Activated T-cell treated with anti-CD3 and anti-CD28 coated beads for 24 hours (primary cell): Measurements from ENCODE around the gene RHCG.

Experiments used
- DNase-seq: peaks from one replicate; pipeline ENCODE4 v3.0.0-alpha.2; 2020; ENCODE audit warnings: low read depth

The RHCG gene

DNA sequence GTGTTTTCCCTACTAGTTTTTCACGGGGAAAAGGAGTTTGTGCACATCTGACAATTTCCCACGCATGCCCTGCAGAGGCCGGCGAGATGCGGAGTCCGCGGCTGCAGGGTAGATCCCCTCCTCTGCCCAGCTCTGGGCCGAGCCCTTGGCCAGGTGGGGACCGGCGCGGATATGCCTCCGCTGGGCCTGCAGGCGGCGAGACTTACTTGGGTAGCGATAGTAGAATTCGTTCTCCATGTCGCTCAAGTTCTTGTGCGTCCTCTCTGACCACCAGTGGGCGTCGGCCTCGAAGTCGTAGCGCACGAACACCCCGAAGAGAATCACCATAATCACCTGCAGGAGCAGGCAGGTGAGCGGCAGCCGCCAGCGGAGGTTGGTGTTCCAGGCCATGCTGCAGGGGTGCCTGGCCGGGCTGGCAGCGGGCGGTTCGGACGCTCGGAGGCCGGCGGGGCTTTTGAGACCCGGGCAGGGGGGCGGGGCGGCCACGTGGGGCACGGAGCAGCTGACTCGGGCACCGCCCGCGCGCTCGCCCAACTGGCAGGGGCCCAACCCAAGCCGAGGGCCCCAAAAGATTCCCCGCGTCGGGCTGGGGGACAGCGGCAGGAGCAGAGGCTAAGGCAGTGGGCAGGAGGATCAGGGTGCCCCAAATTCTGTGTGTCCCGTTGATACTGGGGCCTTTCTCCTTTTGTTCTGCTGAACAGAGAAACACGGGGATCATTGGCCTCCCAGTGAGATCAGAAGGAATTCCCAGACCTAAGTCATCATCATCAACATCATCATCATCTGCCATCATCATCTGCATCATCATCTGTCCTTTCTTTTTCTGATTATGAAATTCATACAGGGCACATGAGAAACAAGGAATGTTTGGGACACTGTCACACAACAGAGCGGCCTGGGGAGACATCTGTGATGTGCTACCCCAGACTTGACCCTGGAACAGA lies at the start of gene RHCG:
TSS of gene RHCG (minus strand) at position 429 of the 944 bp plus-strand sequence. CDS start at position 390, 39 bp downstream.
- no peak for DNase-seq

DNA sequence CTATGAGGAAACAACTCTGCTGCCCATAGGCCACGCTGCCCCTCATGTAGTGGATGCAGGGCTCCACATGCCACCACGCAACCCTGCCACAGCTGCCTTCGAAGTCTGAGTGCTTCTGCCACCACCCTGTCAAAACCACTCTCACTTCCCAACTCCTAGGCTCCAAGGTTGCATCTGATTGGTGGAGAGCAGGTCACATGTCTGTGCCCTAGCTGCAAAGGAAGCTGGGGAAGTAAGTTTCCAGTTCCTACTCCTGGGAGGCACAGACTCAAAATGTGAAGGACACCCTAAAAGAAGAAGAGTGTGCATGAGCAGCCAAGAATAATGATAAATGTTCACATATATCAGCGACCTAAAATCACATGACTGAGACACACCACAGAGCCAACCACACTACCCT lies 47.0 kb upstream of the RHCG start:
- no peak for DNase-seq

DNA sequence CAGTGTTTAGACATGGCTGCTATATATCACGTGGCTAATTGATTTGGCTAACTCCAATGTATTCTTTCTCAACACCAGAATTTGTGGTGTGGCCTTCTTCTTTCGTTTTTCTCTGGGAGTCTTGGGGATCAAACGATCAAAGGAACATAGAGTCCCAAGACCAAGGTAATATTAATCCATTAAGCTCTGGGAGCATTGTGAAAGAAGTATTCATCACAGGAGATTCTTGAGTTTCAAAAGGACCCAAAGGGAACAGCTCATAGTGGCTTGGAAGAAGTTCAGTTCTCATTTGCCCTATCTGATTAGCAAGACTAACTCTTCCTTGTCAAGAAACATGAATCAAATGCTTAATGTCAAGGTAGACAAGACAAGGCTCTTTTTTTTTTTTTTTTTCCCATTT lies 46.0 kb upstream of the RHCG start:
- DNase-seq: no peak

DNA sequence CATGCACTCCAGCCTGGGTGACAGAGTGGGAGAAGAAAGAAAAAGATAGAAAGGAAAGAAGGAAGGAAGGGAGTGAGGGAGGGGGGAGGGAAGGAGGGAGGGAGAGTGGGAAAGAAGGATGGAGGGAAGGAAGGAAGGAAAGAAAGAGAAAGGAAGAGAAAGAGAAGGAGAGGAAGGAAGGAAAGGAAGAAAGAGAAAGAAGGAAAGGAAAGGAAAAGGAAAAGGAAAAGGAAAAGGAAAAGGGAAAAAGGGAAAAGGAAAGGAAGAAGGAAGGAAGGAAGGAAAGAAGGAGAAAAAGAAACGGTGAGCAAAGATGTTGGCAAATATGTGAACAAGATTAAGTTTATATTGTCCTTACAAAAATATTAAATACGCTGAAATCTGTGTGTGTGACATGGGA lies 42.6 kb upstream of the RHCG start:
- no peak for DNase-seq

DNA sequence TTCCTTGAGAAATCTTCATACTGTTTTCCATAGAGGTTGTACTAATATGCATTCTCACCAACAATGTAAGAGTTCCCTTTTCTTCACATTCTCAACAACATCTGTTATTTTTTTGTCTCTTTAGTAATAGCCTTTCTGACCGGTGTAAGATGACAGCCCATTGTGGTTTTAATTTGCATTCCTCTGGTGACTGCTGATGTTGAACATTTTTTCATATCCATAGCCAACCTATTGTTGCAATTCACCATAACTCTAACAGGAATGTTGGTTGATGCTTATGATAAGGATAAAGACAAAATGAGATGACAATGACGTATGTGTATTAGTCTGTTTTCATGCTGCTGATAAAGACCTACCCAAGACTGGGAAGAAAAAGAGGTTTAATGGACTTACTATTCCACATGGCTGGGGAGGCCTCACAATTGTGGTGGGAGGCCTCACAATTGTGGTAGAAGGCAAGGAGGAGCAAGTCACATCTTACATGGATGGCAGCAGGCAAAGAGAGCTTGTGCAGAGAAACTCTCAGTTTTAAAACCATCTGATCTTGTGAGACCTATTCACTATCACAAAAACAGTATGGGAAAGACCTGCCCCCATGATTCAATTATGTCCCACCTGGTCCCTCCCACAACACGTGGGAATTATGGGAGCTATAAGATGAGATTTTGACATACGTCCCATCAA lies 37.6 kb upstream of the RHCG start:
- no peak for DNase-seq

DNA sequence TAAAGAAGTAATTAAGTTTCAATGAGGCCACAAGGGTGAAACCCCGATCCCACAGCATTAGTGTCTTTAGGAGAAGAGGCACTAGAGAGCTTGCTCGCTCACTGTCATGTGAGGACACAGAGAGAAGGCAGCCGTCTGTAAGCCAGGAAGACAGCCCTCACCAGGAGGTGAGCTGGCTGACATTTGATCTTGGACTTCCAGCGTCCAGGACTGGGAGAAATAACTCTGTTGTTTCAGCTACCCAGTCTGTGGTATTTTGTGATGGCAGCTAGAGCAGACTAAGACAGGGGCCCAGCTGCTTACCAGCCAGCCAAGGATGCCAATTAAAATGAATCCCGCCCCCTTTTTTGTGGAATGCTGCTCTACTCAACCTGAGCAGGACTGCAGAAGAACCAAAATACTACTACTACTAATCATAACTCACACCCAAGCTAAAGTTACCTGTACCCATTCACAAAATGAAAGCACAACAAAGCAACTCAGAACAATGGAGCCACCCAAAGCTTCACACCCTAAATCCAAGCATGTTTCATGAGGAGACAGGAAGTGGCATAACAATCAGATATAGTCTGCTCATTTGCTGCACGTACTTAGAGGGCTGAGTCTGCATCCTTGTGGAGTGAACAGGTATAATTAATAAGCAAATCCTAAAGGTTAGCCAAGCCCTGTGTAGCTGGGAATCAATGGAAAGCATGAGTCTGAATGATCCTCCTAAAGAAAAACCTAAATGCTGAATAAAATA lies 35.6 kb upstream of the RHCG start:
- no peak for DNase-seq

DNA sequence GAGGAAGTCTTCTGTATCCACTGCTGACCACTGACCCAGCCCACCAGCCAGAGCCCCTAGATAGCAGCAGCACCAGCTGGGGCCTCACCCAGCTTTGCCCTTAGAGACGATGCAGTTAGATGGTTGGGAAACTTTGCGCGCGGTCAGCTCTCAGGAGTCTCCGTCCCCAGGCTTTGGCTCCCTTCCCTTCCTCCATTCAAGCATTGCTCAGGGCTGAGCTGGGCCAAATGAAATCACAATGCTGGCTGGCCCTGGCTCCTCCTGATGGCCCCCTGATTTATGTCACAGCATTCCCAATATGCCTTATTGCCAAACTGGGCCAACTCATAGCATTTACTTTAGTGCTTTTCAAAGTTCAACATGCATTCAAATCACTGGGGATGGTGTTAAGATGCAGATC lies 34.6 kb upstream of the RHCG start:
- DNase-seq: no peak

DNA sequence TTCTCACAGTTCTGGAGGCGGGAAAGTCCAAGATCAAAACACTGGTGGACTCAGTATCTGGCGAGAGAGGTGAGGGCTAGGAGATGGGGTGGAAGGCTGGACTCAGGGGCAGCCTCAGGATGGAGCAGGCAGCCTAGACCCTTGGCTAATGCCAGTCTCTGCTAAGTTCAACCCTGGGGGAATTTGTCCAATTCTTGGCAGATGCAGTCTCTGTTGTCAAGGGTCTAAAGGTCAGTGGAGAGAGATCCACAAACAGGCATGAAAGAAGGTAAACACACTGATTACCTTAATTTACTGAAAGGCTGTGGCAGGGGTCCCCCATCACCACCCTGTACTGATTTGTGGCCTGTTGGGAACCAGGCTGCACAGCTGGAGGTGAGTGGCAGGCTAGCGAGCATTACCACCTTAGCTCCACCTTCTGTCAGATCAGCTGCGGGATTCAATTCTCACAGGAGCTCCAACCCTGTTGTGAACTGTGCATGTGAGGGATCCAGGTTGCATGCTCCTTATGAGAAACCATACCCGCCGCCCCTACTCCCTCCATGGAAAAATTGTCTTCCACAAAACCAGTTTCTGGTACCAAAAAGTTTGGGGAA lies 32.5 kb upstream of the RHCG start:
- DNase-seq: no peak

DNA sequence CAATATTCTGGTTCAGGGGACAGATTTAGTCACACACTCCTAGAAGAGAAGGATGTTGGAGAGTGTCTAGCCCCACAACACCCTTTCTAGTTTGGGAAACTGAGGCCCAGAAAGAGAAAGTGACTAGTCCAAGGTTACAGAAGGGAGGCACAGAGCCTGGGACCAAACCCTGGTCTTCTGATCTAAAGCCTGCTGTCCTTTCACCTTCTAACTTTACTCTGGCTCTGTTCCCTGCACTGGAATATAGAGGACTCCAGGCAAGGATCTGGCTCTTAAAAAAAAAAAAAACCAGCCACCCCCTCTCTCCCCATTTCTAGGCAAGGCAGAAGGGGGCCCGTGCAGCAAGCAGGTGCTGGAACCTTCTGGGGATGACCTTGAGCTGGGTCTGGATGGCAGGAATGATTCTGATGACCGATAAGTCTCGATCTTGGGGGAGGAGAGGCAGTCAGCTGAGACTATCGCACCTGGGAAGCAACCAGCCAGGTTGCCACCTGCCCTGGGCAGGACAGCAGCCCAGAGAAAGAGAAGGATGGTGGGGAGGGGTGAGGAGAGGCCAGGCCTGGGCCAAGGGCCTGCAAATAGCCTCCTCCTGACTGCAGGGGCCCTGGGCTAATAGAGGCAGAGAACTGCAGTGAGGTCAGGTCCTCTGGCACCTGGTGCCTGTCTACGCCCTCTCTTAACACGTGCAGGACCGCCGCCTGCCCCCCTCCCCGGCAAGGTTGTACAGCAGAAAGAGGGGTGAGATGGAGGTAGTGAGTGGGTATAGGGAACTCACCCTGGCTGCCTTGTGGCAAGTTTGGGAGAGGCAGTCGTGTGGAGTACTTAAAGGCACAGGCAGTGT lies 30.4 kb upstream of the RHCG start:
- DNase-seq: no peak

DNA sequence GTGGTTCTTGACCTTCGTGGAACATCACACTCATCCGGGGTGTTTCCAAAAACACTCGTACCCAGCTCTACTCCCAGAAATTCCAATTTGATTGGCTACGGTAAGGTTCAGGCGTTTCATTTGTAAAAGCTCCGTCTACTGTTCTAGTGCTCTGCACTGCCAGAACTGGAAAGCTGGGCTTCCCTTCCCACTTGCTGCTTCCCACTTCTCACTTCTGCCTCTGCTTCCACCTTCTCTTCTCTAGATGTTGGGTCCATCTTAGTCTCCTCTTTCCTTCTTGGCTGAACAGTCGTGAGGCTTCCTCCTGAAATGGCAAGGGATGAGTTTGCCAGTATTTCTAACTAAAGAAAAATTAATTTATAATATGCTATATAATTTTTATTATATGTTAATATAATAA lies 29.8 kb upstream of the RHCG start:
- no peak for DNase-seq

DNA sequence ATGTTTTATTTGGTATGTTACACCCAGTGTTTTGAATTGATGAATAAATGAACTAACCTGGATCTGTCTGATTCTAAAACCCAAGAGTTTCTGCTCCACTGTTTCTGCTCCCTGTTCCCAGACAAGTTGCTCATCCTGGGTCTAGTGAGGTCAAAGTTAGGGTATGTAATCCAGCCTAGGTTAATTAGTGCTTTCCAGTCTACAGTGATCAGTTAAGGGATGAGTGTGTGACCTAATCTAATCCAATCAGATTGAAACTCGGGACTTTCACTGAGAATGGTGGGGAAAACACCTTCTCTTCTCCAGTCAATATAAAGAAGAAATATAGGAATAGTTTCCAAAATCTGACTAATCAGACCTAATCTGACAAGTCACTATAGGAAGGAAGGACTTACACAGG lies 27.8 kb upstream of the RHCG start:
- DNase-seq: no peak

DNA sequence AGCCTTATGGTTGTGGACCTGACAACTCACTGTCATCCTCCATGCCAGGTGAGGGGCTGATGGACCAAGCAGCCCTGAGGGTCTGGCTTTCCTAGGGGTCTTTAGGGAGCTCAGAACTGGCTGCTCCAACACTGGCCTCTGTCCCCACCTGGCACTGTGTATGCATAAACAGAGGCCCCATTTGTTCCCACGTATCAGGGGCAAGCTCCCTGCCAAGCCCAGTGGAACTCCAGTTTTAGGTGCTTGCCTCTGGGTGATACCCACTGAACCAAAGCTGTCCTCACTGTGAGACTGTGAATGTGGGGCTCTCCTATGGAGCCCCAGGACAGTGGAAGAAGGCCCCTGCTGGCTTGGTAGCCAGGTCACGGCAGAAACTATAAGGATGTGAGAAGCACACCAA lies 26.7 kb upstream of the RHCG start:
- DNase-seq: no peak

DNA sequence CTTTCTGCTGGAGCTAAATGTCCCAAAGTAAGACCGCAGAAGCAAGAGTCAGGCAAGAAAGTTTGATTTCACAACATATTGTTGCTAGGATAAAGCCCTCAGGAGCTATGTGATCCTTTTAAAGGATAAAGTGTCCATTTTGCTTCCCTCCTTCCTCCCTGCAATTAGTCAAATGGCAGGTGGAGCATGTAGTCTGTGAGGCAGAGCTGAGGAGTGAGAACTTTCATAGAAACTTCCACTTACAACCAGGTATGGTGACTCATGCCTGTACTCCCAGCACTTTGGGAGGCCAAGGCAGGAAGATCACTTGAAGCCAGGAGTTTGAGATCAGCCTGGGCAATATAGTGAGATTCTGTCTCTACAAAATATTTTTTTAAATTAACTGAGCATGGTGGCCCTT lies 25.2 kb upstream of the RHCG start:
- no peak for DNase-seq

DNA sequence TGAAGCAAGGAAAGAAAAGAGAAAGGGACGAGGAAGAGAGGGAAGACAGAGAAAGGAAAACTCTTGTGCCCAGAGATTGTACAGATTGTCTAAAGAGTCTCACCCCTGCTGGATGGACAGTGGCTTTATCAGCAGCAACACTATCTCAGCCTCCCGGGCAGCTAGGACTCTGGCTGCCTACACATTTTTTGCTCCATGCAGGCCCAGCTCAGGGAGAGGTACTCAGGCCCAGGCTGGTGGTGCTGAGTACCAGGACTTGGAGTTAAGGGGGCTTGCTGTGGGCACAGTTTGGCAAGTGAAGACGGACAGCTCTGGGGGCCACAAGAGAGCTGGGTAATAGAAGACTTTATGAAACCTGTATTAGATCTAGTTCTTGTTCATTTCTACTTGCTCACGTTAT lies 19.1 kb upstream of the RHCG start:
- DNase-seq: no peak

DNA sequence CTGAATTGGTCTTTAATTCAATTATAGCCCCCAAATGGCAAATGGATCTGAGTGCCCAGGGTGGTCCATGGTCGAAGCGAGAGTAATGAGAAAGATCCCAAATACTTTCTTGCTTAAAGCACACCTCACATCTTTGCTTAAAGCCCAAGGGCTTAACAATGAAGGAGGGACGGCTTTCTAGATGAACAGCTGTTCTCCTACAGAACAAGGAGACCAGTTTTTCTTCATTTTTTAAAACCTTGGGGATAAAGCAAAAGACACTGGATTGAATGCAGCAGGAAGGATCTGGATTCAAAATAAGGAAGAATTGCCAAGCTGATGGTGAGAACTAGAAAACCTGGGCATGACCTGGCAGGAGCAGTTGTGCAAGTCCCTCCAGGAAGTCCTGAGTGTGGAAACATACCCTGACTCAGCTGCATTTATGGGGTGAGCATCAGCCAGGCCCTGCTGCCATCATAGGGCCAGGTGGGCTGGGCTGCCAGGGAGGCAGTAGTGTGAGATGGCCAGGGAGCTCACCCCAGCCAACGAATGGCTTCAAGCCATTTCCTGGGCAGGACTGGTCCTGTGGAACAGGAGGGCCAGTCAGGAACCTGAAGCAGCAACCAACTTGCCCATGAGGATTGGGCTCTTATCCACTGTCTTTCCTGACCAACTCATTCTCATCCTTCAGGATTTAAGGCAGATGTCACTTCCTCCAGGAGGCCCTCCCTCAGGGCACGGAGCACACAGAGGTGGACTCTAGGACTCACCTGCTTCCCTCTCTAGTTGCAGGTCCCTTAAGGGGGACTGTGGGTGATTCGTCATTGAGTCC lies 18.4 kb upstream of the RHCG start:
- DNase-seq: no peak

DNA sequence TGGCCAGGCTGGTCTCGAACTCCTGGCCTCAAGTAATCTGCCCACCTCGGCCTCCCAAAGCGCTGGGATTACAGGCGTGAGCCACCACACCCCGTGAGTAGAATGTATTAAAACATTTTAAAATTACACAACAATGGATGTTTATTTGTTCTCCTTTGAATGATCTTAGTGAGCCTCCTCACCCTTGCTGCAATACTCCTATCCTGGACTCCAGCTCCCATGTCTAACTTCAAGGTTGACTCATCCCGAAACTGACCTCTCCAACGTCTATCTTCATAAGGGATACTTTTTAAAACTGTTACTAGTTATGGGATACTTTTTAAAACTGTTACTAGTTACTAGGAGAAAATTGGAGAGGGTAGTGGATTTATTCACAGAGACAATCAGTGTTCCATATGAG lies 17.8 kb upstream of the RHCG start:
- no peak for DNase-seq

DNA sequence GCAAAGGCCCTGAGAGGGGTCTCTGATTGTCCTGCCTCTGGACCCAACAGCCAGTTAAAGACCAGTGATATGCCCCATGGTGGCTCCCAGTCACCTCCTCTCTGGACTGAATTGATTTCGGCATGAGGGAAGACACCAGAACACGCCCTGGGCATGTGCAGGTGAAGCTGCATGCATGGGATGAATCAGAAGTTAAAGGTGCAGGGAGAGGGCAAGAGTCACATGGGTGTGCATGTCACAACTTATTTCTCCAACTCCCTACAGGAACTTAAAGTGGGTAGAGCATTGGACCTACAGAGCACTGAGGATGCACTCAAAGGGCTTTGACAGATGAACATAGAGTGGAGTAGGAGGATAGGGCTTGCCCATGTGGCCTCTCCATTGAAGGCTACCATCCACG lies 16.9 kb upstream of the RHCG start:
- DNase-seq: no peak

DNA sequence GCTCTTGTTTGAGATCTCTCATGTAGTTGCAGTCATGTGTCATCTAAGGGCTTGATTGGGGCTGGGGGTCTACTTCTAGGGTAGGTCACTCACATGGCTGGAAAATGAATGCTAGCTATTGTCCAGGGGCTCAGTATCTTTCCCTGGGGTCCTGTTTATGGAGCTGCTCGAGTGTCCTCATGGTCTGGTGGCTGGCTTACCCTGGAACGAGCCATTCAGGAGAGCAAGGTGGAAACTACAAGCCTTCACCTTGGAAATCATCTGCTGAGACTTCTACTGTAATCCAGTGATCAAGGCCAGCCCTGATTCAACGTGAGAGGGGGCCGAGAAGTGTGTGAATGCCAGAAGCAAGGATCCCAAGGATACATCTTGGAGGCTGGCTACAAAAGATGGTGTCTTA lies 16.2 kb upstream of the RHCG start:
- DNase-seq: no peak

DNA sequence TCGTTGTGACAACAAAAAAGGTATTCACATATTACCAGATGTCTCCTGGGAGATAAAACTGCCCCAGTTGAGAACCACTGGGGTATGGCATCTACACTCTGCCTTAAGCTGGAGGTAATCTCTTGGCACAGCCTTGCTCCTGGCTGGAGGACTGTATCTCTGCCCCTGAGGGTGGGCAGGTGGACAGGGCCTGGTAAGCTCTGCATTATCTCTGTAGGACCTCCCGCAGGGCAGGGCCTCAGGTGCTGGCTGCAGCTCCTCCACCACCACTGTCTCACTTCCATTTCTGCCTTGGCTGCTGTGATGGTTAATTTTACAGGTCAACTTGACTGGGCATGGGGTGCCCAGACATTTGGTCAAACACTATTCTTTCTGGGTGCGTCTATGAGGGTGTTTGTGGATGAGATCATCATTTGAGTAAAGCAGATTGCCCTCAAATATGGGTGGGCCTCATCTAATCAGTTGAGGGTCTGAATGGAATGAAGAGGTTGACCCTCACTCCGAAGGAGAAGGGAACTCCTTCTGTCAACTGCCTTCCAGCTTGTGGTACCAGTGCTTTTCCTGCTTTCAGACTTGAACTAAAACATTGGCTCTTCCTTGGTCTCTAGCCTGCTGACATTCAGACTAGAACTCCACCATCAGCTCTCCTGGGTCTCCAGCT lies 9.8 kb upstream of the RHCG start:
- DNase-seq: no peak

DNA sequence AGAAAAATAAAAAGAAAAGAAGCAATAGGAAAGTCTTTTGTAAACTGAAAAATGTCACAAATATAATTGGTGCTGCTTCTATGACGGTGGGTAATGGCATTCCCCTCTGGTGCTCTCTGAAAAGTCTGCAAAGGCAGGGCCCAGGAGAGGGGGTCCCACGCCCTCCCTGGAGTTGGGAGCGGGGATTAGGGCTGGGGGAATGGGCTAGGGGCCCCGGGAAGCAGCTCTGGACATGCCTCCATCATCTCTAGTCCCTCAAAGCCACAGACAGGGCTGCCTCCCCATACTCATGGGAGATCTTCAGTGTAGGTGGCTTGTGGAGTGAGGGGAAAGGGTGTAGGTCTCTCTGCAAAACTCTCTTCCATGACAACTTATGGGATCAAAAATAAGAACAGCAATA lies 7.8 kb upstream of the RHCG start:
- no peak for DNase-seq
